Mammary microvascular endothelial cell (primary cell): Measurements from ENCODE around the gene OR4A47. TPM values are rescaled to one million over a fixed set of nuclear protein-coding genes. Genes with fewer than 3 reads are reported as not detected.

Source experiments
- total RNA-seq: library from RNA; depleted of rRNA; stranded (reverse); fragments of >200 nt; gene quantifications from 2 replicates; pipeline ENCODE4 v1.2.3, GENCODE V29; 2015

OR4A47 gene
- total RNA-seq, result not detected in 2 replicates

DNA sequence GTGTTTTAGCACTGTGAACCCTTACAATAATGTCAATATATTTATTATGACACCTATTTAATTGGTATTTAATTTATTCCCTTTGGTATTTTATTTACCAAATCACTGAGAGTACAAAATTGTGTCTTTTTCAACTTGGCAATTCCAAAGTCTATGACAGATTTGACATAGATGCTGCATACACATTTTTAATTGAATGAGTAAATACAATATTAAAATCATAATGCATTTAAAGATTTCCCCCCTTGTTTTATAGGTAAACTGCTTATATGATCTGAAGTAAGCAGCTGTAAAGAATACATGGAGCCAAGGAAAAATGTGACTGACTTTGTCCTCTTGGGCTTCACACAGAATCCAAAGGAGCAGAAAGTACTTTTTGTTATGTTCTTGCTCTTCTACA lies at the start of gene OR4A47:
Gene OR4A47 (plus strand): TSS at position 301 of the 400 bp plus-strand sequence. CDS start 0 bp downstream, at position 301.

Other genes with a start within 250 kb of the OR4A47 start
- not detected in 2 replicates for gene OR4X2, start 243.7 kb upstream of the OR4A47 start, total RNA-seq
- gene OR4X1, start 224.9 kb upstream of the OR4A47 start, total RNA-seq, result not detected in 2 replicates
- gene OR4S1, start 182.6 kb upstream of the OR4A47 start, total RNA-seq, result not detected in 2 replicates
- gene OR4C3, start 163.9 kb upstream of the OR4A47 start, total RNA-seq, result not detected in 2 replicates
- not detected in 2 replicates for gene OR4C5, start 122.3 kb upstream of the OR4A47 start, total RNA-seq